ENCODE data around the gene ZNF473.

The ZNF473 gene

GRCh38 chr19:50000841-50001557, 24.8 kb upstream of the ZNF473 start:
- Histone ChIP-seq H3K9me3 (replicated peaks in 1 of 11) (no peaks in the 10 kb centered on the region), H3K4me1 (peaks cover 25 to 52% (median 37%) of the 10 kb centered on the region in 10 experiments), H4K20me1 (peaks cover 50 to 99% (median 82%) of the 10 kb centered on the region in 11 experiments), H3K9ac (0 out of 22 replicates have a peak overlapping the region, but pooled peaks of 1 of the 11 experiments have one; percentile 3), H3K36me3 (peaks cover 91 to 99% (median 96%) of the 10 kb centered on the region in 11 experiments), H3K27me3 (no peaks in the 10 kb centered on the region), H3K4me3 (no peak overlapping the region), H3K27ac (no peak overlapping the region), H3K4me2 (peak overlapping the region in 3 of 11 experiments; percentile 18 to 33 (median 24); a peak in 2 of 22 replicates)
- TF ChIP-seq Cebpa-rat (IDR thresholded peaks at IDR 0.05) = no peak

- Histone ChIP-seq H3K9me3 (replicated peaks in 1 of 11) (no peaks in the 10 kb centered on the region), H3K4me2 (0 out of 22 replicates have a peak overlapping the region, but pooled peaks of 2 of the 11 experiments have one; percentile 24 to 33), H3K4me1 (peaks cover 25 to 52% (median 37%) of the 10 kb centered on the region in 10 experiments), H3K9ac (no peak overlapping the region), H3K4me3 (no peak overlapping the region), H3K27ac (no peak overlapping the region), H3K36me3 (peaks cover 91 to 99% (median 96%) of the 10 kb centered on the region in 11 experiments), H3K27me3 (no peaks in the 10 kb centered on the region), H4K20me1 (peaks cover 50 to 96% (median 82%) of the 10 kb centered on the region in 11 experiments)
- no peak for TF ChIP-seq Cebpa-rat (IDR thresholded peaks at IDR 0.05)
Observed at GRCh38 chr19:50001775-50002174, 24.0 kb upstream of the ZNF473 start.

- Histone ChIP-seq H3K4me1 (peaks cover 25 to 52% (median 37%) of the 10 kb centered on the region in 10 experiments), H4K20me1 (peaks cover 47 to 97% (median 81%) of the 10 kb centered on the region in 11 experiments), H3K9ac (no peak overlapping the region), H3K9me3 (replicated peaks in 1 of 11) (no peaks in the 10 kb centered on the region), H3K36me3 (peaks cover 91 to 99% (median 96%) of the 10 kb centered on the region in 11 experiments), H3K4me2 (no peak overlapping the region; a peak in 1 of 22 replicates), H3K27ac (no peak overlapping the region), H3K27me3 (no peaks in the 10 kb centered on the region), H3K4me3 (no peak overlapping the region)
- TF ChIP-seq Cebpa-rat (IDR thresholded peaks at IDR 0.05) = no peak
Observed at GRCh38 chr19:50002386-50002960, 23.3 kb upstream of the ZNF473 start.

- peak overlapping the region in 3 of 11 experiments; percentile 3 to 22 (median 4); a peak in 2 of 22 replicates for H3K27ac ChIP-seq
- H3K4me1 ChIP-seq = peaks cover 25 to 52% (median 37%) of the 10 kb centered on the region in 10 experiments
- H3K36me3 ChIP-seq = peaks cover 91 to 99% (median 96%) of the 10 kb centered on the region in 11 experiments
- peaks cover 48 to 98% (median 80%) of the 10 kb centered on the region in 11 experiments for H4K20me1 ChIP-seq
- H3K4me3 ChIP-seq = no peak overlapping the region
- H3K9ac ChIP-seq = no peak overlapping the region
- TF ChIP-seq Cebpa-rat (IDR thresholded peaks at IDR 0.05) = no peak
- no peaks in the 10 kb centered on the region for H3K9me3 ChIP-seq (replicated peaks in 1 of 11)
- H3K27me3 ChIP-seq = no peaks in the 10 kb centered on the region
- H3K4me2 ChIP-seq = peak overlapping the region; percentile 57 to 92 (median 82)
Observed at GRCh38 chr19:50003254-50003788, 22.5 kb upstream of the ZNF473 start.

GRCh38 chr19:50003810-50004419, 21.9 kb upstream of the ZNF473 start:
- peak overlapping the region in 9 of 11 experiments; percentile 2 to 56 (median 48); a peak in 10 of 22 replicates for H3K9ac ChIP-seq
- H3K4me1 ChIP-seq = peaks cover 25 to 52% (median 37%) of the 10 kb centered on the region in 10 experiments
- H3K36me3 ChIP-seq = peaks cover 91 to 99% (median 96%) of the 10 kb centered on the region in 11 experiments
- H3K4me2 ChIP-seq = peak overlapping the region; percentile 57 to 92 (median 82)
- H3K27me3 ChIP-seq = no peaks in the 10 kb centered on the region
- peak overlapping the region in 7 of 11 experiments; percentile 21 to 60 (median 46); a peak in 12 of 22 replicates for H3K27ac ChIP-seq
- no peak for TF ChIP-seq Cebpa-rat (IDR thresholded peaks at IDR 0.05)
- H3K9me3 ChIP-seq (replicated peaks in 1 of 11) = no peaks in the 10 kb centered on the region
- peaks cover 53 to 98% (median 79%) of the 10 kb centered on the region in 11 experiments for H4K20me1 ChIP-seq
- peak overlapping the region in 2 of 10 experiments; percentile 32 to 47; a peak in 5 of 20 replicates for H3K4me3 ChIP-seq

GRCh38 chr19:50005428-50005827, 20.4 kb upstream of the ZNF473 start:
- H3K9ac ChIP-seq = peak overlapping the region in 2 of 11 experiments; percentile 48; a peak in 2 of 22 replicates
- no peaks in the 10 kb centered on the region for H3K27me3 ChIP-seq
- peaks cover 53 to 94% (median 78%) of the 10 kb centered on the region in 11 experiments for H4K20me1 ChIP-seq
- no peak for TF ChIP-seq Cebpa-rat (IDR thresholded peaks at IDR 0.05)
- peak overlapping the region in 10 of 11 experiments; percentile 69 to 92 (median 82); a peak in 16 of 22 replicates for H3K4me2 ChIP-seq
- no peaks in the 10 kb centered on the region for H3K9me3 ChIP-seq (replicated peaks in 1 of 11)
- H3K4me3 ChIP-seq = no peak overlapping the region
- peaks cover 86 to 97% (median 94%) of the 10 kb centered on the region in 11 experiments for H3K36me3 ChIP-seq
- peaks cover 25 to 51% (median 37%) of the 10 kb centered on the region in 10 experiments for H3K4me1 ChIP-seq
- H3K27ac ChIP-seq = no peak overlapping the region; a peak in 1 of 22 replicates

GRCh38 chr19:50007170-50007569, 18.6 kb upstream of the ZNF473 start:
- no peaks in the 10 kb centered on the region for H3K27me3 ChIP-seq
- TF ChIP-seq Cebpa-rat (IDR thresholded peaks at IDR 0.05) = no peak
- no peaks in the 10 kb centered on the region for H3K9me3 ChIP-seq (replicated peaks in 1 of 11)
- peaks cover 24 to 34% (median 30%) of the 10 kb centered on the region in 10 experiments for H3K4me1 ChIP-seq
- H4K20me1 ChIP-seq = peaks cover 43 to 92% (median 72%) of the 10 kb centered on the region in 11 experiments
- peaks cover 81 to 97% (median 93%) of the 10 kb centered on the region in 11 experiments for H3K36me3 ChIP-seq
- no peak overlapping the region for H3K4me3 ChIP-seq
- H3K9ac ChIP-seq = no peak overlapping the region
- no peak overlapping the region for H3K4me2 ChIP-seq
- no peak overlapping the region for H3K27ac ChIP-seq

GRCh38 chr19:50007947-50008346, 17.9 kb upstream of the ZNF473 start:
- H3K4me2 ChIP-seq = no peak overlapping the region
- H3K4me3 ChIP-seq = no peak overlapping the region
- H3K27ac ChIP-seq = no peak overlapping the region
- no peak overlapping the region for H3K9ac ChIP-seq
- H3K4me1 ChIP-seq = peaks cover 24 to 30% (median 28%) of the 10 kb centered on the region in 10 experiments
- no peaks in the 10 kb centered on the region for H3K9me3 ChIP-seq (replicated peaks in 1 of 11)
- peaks cover 79 to 97% (median 90%) of the 10 kb centered on the region in 11 experiments for H3K36me3 ChIP-seq
- TF ChIP-seq Cebpa-rat (IDR thresholded peaks at IDR 0.05) = no peak
- H4K20me1 ChIP-seq = peaks cover 36 to 91% (median 64%) of the 10 kb centered on the region in 11 experiments
- no peaks in the 10 kb centered on the region for H3K27me3 ChIP-seq
